Fibroblast of lung (primary cell): ENCODE results near the gene TRMU. TPM values are rescaled to one million over a fixed set of nuclear protein-coding genes. Genes with fewer than 3 reads are reported as not detected.

Source experiments
- DNase-seq, 2 donors: peaks; one replicate each; pipeline versions ENCODE4 v3.0.0 to v3.0.0-alpha.2; 2010; ENCODE audit warnings: low read depth in 2 of 2
- H2AFZ ChIP-seq: 2 replicates; pipeline ENCODE4 v1.5.1; 2012; ENCODE audit warnings: low read length, control low read depth, inconsistent platforms
- H3K27ac ChIP-seq: 2 replicates; pipeline ENCODE4 v1.5.1; 2011; ENCODE audit warnings: low read length, control low read depth; ENCODE audit not compliant: insufficient read depth
- H3K27me3 ChIP-seq: 2 replicates; pipeline ENCODE4 v1.5.1; 2011; ENCODE audit warnings: mild to moderate bottlenecking, low read length; ENCODE audit not compliant: control insufficient read depth, insufficient read depth
- H3K36me3 ChIP-seq: 2 replicates; pipeline ENCODE4 v1.5.1; 2011; ENCODE audit warnings: low read length; ENCODE audit not compliant: control insufficient read depth, insufficient read depth
- H3K4me1 ChIP-seq: 2 replicates; pipeline ENCODE4 v1.5.1; 2011; ENCODE audit warnings: low read length; ENCODE audit not compliant: control insufficient read depth, insufficient read depth; ENCODE audit errors: extremely low read depth
- H3K4me2 ChIP-seq: 2 replicates; pipeline ENCODE4 v1.5.1; 2011; ENCODE audit warnings: low read length, control low read depth; ENCODE audit not compliant: insufficient read depth; ENCODE audit errors: extremely low read depth
- H3K4me3 ChIP-seq, 4 experiments: fragments of 200-600 bp in 1 of 4; sonication (generic) in 1 of 4; replicated peaks in 1 of 4; 2 replicates each; pipeline ENCODE4 v1.5.1; 2011 to 2016; ENCODE audit warnings: low read length in 4 of 4, low read depth in 3 of 4, mild to moderate bottlenecking in 3 of 4, control low read depth in 2 of 4, inconsistent platforms in 1 of 4, mixed read lengths in 1 of 4; ENCODE audit not compliant: insufficient read depth in 1 of 4; ENCODE audit errors: control extremely low read depth in 1 of 4
- H3K79me2 ChIP-seq: 2 replicates; pipeline ENCODE4 v1.5.1; 2012; ENCODE audit warnings: mild to moderate bottlenecking, low read length, inconsistent platforms; ENCODE audit not compliant: control insufficient read depth, insufficient read depth
- H3K9ac ChIP-seq: 2 replicates; pipeline ENCODE4 v1.5.1; 2011; ENCODE audit warnings: mild to moderate bottlenecking, low read length, control low read depth; ENCODE audit not compliant: insufficient read depth
- H3K9me3 ChIP-seq: 2 replicates; pipeline ENCODE4 v1.5.1; 2012; ENCODE audit warnings: low read depth, low read length; ENCODE audit not compliant: control insufficient read depth, insufficient read depth
- H4K20me1 ChIP-seq: 2 replicates; pipeline ENCODE4 v1.5.1; 2011; ENCODE audit warnings: low read length; ENCODE audit not compliant: control insufficient read depth, insufficient read depth; ENCODE audit errors: extremely low read depth
- EZH2 ChIP-seq: IDR thresholded peaks from 2 replicates; pipeline ENCODE4 v1.5.1; 2012; ENCODE audit warnings: low read length, control low read depth, mild to moderate bottlenecking; ENCODE audit errors: missing control alignments
- polyA plus RNA-seq, 2 donors: library from polyadenylated mRNA; depleted of rRNA in 1 of 2; stranded (reverse) in 1 of 2; unstranded in 1 of 2; fragments of >200 nt; gene quantifications; 2 replicates each; pipeline ENCODE4 v1.2.1, GENCODE V29; 2011 to 2012; ENCODE audit warnings: missing spikeins in 1 of 2
- total RNA-seq: library from RNA; depleted of rRNA; stranded (reverse); fragments of >200 nt; gene quantifications from 2 replicates; pipeline ENCODE4 v1.2.1, GENCODE V29; 2014
- TF ChIP-seq, protein P1 (sequence below), 2 donors: IDR thresholded peaks in 1 of 2; conservative IDR thresholded peaks in 1 of 2; 1 replicate in 1 of 2; 2 replicates in 1 of 2; pipeline ENCODE4 v1.5.1; 2011 to 2012; ENCODE audit warnings: low read length in 2 of 2, control low read depth in 1 of 2, inconsistent platforms in 1 of 2, low read depth in 1 of 2, mild to moderate bottlenecking in 1 of 2

Gene TRMU
- total and polyA plus RNA-seq, 2 donors (not counting 1 experiment from before 2014, with no cell fraction given): 18.4 to 22.1 TPM

DNA sequence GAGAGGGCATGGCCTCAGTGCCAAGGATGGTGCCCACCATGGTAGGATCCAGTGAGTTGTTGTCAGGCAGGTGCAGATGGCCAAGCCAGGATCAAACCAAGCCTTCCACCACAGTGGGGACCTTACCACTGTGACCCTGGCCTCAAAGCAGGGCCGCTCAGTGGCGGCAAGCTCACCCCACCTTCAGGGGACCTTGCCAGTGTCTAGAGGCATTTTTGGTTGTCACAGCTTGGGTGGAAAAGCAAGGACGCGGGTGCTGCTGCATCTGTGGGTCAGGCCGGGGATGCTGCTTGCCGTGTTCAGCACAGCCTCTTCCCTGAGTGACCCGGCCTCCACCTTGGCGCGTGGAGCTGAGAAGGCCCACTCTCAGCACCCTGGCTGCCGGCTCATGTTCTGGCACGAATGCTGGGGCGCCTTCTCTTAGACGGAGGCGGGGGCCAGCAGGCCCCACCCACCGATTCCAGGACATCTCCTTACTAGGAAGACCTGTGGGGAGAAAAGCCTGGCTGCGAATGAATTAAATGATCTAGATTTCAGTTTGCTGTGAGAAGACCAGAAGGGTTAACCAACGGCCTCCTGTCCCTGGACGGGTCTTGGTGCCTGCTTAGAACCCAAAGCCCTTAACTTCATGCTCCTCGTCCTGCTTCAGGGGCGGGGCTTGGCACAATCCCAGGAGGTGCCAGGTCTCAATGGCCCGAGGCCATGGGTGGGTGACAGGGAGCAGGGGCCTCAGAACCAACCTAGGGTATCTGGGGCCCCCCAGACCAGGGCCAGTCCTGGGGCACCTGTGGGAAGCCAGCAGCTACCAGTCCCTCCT is 18.9 kb downstream of the TRMU start:
- Histone ChIP-seq H2AFZ (no peak overlapping the region), H4K20me1 (no peaks in the 10 kb centered on the region), H3K9me3 (no peaks in the 10 kb centered on the region), H3K9ac (no peak overlapping the region), H3K79me2 (no peaks in the 10 kb centered on the region), H3K27ac (no peak overlapping the region), H3K36me3 (peaks cover 30% of the 10 kb centered on the region), H3K4me2 (no peak overlapping the region), H3K4me1 (no peaks in the 10 kb centered on the region), H3K27me3 (no peaks in the 10 kb centered on the region), H3K4me3 (no peak overlapping the region)
- DNase-seq: no peak
- TF ChIP-seq, protein P1, sequence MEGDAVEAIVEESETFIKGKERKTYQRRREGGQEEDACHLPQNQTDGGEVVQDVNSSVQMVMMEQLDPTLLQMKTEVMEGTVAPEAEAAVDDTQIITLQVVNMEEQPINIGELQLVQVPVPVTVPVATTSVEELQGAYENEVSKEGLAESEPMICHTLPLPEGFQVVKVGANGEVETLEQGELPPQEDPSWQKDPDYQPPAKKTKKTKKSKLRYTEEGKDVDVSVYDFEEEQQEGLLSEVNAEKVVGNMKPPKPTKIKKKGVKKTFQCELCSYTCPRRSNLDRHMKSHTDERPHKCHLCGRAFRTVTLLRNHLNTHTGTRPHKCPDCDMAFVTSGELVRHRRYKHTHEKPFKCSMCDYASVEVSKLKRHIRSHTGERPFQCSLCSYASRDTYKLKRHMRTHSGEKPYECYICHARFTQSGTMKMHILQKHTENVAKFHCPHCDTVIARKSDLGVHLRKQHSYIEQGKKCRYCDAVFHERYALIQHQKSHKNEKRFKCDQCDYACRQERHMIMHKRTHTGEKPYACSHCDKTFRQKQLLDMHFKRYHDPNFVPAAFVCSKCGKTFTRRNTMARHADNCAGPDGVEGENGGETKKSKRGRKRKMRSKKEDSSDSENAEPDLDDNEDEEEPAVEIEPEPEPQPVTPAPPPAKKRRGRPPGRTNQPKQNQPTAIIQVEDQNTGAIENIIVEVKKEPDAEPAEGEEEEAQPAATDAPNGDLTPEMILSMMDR (conservative IDR thresholded peaks at IDR 0.05 in 1 of 2, IDR thresholded peaks at IDR 0.05 in 1 of 2; ENCODE audit: low read depth in 1 of 2, low read length in 2 of 2): no peak
- no peak for TF ChIP-seq EZH2

DNA sequence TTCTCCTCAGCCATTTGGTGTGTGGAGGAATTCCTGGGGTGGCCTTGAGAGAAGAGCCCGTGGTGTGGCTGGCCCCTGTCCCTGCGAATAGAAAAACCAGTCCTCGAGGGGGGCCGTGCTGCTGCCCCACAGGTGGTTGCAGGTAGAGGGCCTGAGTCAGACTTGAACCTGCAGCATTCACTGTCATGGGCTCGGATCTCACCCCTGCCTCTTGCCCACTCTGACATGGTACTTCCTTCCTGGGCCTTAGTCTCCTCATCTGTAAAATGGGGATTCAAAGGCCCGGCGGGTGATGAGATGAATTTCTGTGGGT is 19.4 kb downstream of the TRMU start:
- no peaks in the 10 kb centered on the region for H3K4me1 ChIP-seq
- no peak overlapping the region for H3K4me3 ChIP-seq
- no peak overlapping the region for H3K4me2 ChIP-seq
- no peaks in the 10 kb centered on the region for H3K9me3 ChIP-seq
- no peaks in the 10 kb centered on the region for H4K20me1 ChIP-seq
- no peak for DNase-seq
- no peak overlapping the region for H2AFZ ChIP-seq
- no peak overlapping the region for H3K9ac ChIP-seq
- no peaks in the 10 kb centered on the region for H3K79me2 ChIP-seq
- TF ChIP-seq EZH2: no peak
- TF ChIP-seq, protein P1 (conservative IDR thresholded peaks at IDR 0.05 in 1 of 2, IDR thresholded peaks at IDR 0.05 in 1 of 2; ENCODE audit: low read depth in 1 of 2, low read length in 2 of 2): no peak
- no peaks in the 10 kb centered on the region for H3K27me3 ChIP-seq
- H3K27ac ChIP-seq: no peak overlapping the region
- H3K36me3 ChIP-seq: peaks cover 26% of the 10 kb centered on the region

DNA sequence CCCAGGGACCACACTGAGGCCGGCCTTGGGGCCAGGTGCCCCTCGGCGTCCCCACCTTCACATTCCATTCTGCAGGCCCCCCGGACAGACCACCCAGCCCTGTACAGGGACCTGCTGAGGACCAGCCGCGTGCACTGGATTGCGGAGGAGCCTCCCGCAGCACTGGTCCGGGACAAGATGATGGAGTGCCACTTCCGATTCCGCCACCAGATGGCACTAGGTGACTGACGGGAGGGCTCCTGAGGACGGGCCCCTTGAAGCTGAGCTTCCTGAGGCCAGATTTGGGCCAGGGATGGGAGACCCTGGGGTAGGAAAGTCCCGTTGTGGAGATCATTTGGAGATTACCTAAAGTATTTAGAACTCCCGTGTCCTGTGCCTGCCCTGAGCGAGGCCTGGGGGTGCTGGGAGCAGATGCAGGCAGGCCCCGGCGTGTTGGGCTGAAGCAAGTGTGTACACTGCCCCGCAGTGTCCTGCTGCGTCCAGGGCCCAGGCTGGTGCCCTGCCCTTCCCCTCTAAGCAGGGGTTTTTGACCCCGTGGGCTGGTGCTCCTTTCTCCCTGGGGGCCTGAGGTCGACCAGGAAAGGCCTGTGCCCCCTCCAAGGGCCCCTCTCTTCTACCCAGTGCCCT is 20.0 kb downstream of the TRMU start:
- peak; percentile 42 to 48 for DNase-seq
- no peaks in the 10 kb centered on the region for H3K4me1 ChIP-seq
- H3K4me2 ChIP-seq: no peak overlapping the region
- no peaks in the 10 kb centered on the region for H3K79me2 ChIP-seq
- peaks cover 24% of the 10 kb centered on the region for H3K36me3 ChIP-seq
- H3K4me3 ChIP-seq: no peak overlapping the region
- H3K9me3 ChIP-seq: no peaks in the 10 kb centered on the region
- H3K27ac ChIP-seq: no peak overlapping the region
- no peaks in the 10 kb centered on the region for H4K20me1 ChIP-seq
- no peak overlapping the region for H2AFZ ChIP-seq
- H3K27me3 ChIP-seq: no peaks in the 10 kb centered on the region
- no peak for TF ChIP-seq EZH2
- TF ChIP-seq, protein P1 (conservative IDR thresholded peaks at IDR 0.05 in 1 of 2, IDR thresholded peaks at IDR 0.05 in 1 of 2; ENCODE audit: low read depth in 1 of 2, low read length in 2 of 2): peak; percentile 55 to 74
- no peak overlapping the region for H3K9ac ChIP-seq
